Testis (tissue), 3 donors: ENCODE results near the gene AGBL4. TPM values are rescaled to one million over a fixed set of nuclear protein-coding genes. Genes with fewer than 3 reads are reported as not detected.
"Not testable (repeated sequence)": the region's sequence is repeated elsewhere in the genome, so short reads cannot be mapped to it uniquely, and the experiment has no call there.

ENCODE experiments used
- DNase-seq: peaks from one replicate; pipeline ENCODE4 v3.0.0-alpha.2; 2019
- H3K27ac ChIP-seq, 2 donors: fragments of 200-600 bp; sonication (generic); one replicate each; pipeline ENCODE4 v1.5.1; 2019
- H3K27me3 ChIP-seq: fragments of 200-600 bp; sonication (generic); one replicate; pipeline ENCODE4 v1.5.1; 2019
- H3K36me3 ChIP-seq: fragments of 200-600 bp; sonication (generic); one replicate; pipeline ENCODE4 v1.5.1; 2017; ENCODE audit warnings: low read depth; ENCODE audit errors: missing control alignments
- H3K4me1 ChIP-seq: fragments of 200-600 bp; sonication (generic); one replicate; pipeline ENCODE4 v1.5.1; 2019
- H3K4me3 ChIP-seq, 2 donors: fragments of 200-600 bp; sonication (generic); one replicate each; pipeline ENCODE4 v1.5.1; 2017 to 2019
- H3K9me3 ChIP-seq: fragments of 200-600 bp; sonication (generic); one replicate; pipeline ENCODE4 v1.5.1; 2017
- CTCF ChIP-seq, 3 experiments: fragments of 450-650 bp in 2 of 3; fragments of 200-600 bp in 1 of 3; sonication (generic) in 1 of 3; IDR thresholded peaks; one replicate each; pipeline ENCODE4 v1.5.1; 2016 to 2019; ENCODE audit warnings: antibody characterized with exemption in 3 of 3, mild to moderate bottlenecking in 2 of 3, moderate library complexity in 1 of 3
- POLR2A ChIP-seq: fragments of 450-650 bp; IDR thresholded peaks from one replicate; pipeline ENCODE4 v1.6.1; 2017; ENCODE audit warnings: antibody characterized with exemption, mild to moderate bottlenecking, moderate library complexity
- WGBS, 2 donors: methylation state at CpG; one replicate each; pipeline ENCODE4 v1.1.5; 2018; 5-methylcytosine and 5-hydroxymethylcytosine counted together
- intact Hi-C: fragments of 100-400 bp; cut with DNase I; formaldehyde crosslinking; loops from one replicate; pipeline ENCODE4 v1.15.1; 2023; ENCODE audit warnings: low total_unique reads
- polyA plus RNA-seq: library from polyadenylated mRNA; stranded (reverse); fragments of 350-450 nt; fragmentation: Illumina TruSeq; extraction: RNeasy Lipid Tissue Mini Kit (QIAGEN cat#74804); gene quantifications from one replicate; pipeline ENCODE4 v1.2.3, GENCODE V29; 2014; ENCODE audit warnings: low read depth, low replicate concordance; ENCODE audit not compliant: insufficient read depth
- total RNA-seq, 2 donors: library from RNA; depleted of rRNA; stranded (reverse); fragments of >200 nt; gene quantifications; one replicate each; pipeline ENCODE4 v1.2.3, GENCODE V29; 2016

The AGBL4 gene
- total and polyA plus RNA-seq, 3 donors from 2014 or later, result 3.3 to 6.9 (median 5.8) TPM

- no peak overlapping the region for H3K4me3 ChIP-seq
- intact Hi-C loops, result no loop called here
- peak; percentile 36 for DNase-seq
- no peaks in the 10 kb centered on the region for H3K4me1 ChIP-seq
- WGBS, 2 donors, result 53 to 71% methylated on average over 4 of the region's 4 CpGs
- H3K27me3 ChIP-seq, result no peaks in the 10 kb centered on the region
- TF ChIP-seq POLR2A (no peak), CTCF (IDR thresholded peaks at IDR 0.05) (no peak)
- no peaks in the 10 kb centered on the region for H3K36me3 ChIP-seq
- no peaks in the 10 kb centered on the region for H3K9me3 ChIP-seq
- no peak overlapping the region for H3K27ac ChIP-seq
These were observed 1497.6 kb downstream of the AGBL4 start for GRCh38 chr1:48526008-48526710.

- no peak for DNase-seq
- Histone ChIP-seq H3K36me3 (no peaks in the 10 kb centered on the region), H3K4me1 (no peaks in the 10 kb centered on the region), H3K9me3 (no peaks in the 10 kb centered on the region), H3K4me3 (no peak overlapping the region), H3K27ac (no peak overlapping the region), H3K27me3 (no peaks in the 10 kb centered on the region)
- TF ChIP-seq CTCF (IDR thresholded peaks at IDR 0.05) (no peak), POLR2A (no peak)
- intact Hi-C loops, result no loop called here
- WGBS, 2 donors, result 92 to 95% methylated on average over 1 of the region's 1 CpG
These were observed 1498.8 kb downstream of the AGBL4 start for GRCh38 chr1:48524892-48525467.

- Histone ChIP-seq H3K27me3 (no peaks in the 10 kb centered on the region), H3K4me3 (no peak overlapping the region), H3K4me1 (no peaks in the 10 kb centered on the region), H3K9me3 (no peaks in the 10 kb centered on the region), H3K36me3 (no peaks in the 10 kb centered on the region), H3K27ac (no peak overlapping the region)
- no peak for TF ChIP-seq POLR2A
- no peak for TF ChIP-seq CTCF (IDR thresholded peaks at IDR 0.05)
- 84 to 93% methylated on average over 3 of the region's 3 CpGs for WGBS, 2 donors
- intact Hi-C loops, result no loop called here
- DNase-seq, result no peak
These were observed 1500.2 kb downstream of the AGBL4 start for GRCh38 chr1:48523558-48523957.

GRCh38 chr1:48519896-48520295, 1503.9 kb downstream of the AGBL4 start:
- H3K9me3 ChIP-seq, H3K4me3 ChIP-seq, H3K4me1 ChIP-seq, intact Hi-C loops, H3K36me3 ChIP-seq, DNase-seq, H3K27me3 ChIP-seq, H3K27ac ChIP-seq: not testable (repeated sequence)
- 92 to 96% methylated on average over 6 of the region's 6 CpGs for WGBS, 2 donors

GRCh38 chr1:48506870-48507269, 1516.9 kb downstream of the AGBL4 start:
- intact Hi-C loops, result no loop called here
- no peak for DNase-seq
- TF ChIP-seq POLR2A (no peak), CTCF (IDR thresholded peaks at IDR 0.05) (no peak)
- Histone ChIP-seq H3K4me3 (no peak overlapping the region), H3K9me3 (no peaks in the 10 kb centered on the region), H3K27me3 (no peaks in the 10 kb centered on the region), H3K27ac (no peak overlapping the region), H3K36me3 (no peaks in the 10 kb centered on the region), H3K4me1 (no peaks in the 10 kb centered on the region)
- WGBS, 2 donors, result 0 to 33% methylated on average over 1 of the region's 1 CpG
